IPS DF 4.7 (cell line): ENCODE data around the gene MGRN1.

Experiments used
- DNase-seq: peaks from one replicate; pipeline ENCODE4 v3.0.0-alpha.2; 2013; ENCODE audit warnings: low spot score; ENCODE audit errors: extremely low read depth

The MGRN1 gene

DNA sequence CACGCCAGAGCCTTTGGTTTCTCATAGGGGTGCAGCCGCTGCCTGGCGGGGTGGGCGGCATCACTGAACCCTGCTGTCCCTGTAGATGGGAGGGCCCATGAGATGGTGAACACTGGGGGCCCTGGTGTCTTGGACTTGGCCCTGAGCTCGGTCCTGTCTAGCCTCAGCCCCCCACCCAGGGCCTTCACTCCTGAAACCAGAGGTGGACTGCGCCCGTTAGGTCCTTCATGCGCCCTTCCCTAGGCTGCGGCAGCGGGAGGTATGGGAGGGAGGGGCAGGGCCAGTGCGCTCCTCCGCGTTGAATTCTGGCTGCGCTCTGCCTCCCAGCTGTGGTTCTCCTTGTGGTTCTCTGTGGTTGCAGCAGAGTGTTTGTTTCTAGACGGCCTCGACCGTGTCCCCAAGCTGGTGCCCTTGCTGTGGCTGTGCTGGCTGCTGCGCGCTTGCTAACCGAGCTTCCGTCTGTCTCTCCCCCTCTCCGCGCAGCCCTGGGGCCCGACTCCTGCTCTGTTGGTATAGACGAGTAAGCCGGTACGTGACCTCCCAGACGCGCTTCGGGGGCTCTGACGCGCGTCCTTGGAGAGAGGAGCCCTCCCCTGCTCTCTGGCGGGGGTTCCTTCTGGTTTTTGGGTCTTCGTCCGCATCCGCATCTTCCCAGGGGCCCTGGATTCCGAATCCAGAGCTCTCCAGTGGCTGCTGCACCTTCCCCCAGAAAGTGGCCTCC is 61.3 kb downstream of the MGRN1 start:
- no peak for DNase-seq

DNA sequence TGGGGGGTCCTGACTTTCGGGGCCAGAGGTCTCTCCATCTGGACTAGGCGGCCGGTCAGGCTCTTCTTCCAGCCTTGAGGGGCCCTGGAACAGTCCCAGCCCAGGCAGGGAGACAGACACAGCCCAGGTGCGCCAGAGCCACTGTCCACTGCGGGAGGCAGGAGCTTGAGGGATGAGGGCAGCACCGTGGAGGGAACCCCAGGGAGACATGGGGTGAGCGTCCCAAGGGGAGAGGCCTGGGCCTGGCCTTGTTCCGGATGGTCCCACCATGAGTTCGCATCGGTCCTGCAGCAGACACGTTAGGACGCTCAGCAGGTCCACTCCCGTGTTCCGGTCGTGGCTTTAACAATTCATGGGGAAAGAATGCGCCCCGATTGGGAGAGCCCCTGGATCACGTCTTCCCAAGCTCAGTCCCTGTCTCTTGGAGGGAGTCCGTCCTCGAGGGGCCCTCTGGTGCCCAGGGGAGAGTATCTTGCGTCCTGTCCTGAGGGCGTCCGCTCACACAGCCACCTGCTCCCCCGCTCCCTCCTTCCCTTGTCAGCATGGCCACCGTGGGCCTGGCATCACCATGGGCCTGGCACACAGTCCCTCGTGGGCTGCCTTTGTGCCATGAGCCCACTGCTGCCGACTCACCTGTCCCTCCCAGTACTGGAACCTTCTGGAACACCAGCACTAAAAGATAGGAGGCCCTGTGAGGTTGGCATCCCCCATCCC is 62.0 kb downstream of the MGRN1 start:
- DNase-seq = no peak

DNA sequence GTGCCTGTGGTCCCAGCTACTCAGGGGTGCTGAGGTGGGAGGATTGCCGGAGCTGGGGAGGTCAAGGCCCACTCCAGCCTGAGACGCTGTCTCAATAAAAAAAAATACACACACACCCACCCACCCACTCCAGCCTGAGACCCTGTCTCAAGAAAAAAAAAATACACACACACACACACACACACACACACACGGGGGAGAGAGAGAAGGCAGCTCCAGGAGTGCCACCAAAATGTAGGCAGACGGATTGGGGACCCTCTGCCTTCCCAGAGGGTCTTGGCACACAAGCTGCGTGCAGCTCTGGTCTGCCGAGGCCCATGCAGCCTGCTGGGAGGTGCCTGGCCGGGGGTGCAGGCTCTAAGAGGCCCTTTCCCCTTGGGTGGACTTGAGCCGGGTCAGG is 62.8 kb downstream of the MGRN1 start:
- no peak for DNase-seq

DNA sequence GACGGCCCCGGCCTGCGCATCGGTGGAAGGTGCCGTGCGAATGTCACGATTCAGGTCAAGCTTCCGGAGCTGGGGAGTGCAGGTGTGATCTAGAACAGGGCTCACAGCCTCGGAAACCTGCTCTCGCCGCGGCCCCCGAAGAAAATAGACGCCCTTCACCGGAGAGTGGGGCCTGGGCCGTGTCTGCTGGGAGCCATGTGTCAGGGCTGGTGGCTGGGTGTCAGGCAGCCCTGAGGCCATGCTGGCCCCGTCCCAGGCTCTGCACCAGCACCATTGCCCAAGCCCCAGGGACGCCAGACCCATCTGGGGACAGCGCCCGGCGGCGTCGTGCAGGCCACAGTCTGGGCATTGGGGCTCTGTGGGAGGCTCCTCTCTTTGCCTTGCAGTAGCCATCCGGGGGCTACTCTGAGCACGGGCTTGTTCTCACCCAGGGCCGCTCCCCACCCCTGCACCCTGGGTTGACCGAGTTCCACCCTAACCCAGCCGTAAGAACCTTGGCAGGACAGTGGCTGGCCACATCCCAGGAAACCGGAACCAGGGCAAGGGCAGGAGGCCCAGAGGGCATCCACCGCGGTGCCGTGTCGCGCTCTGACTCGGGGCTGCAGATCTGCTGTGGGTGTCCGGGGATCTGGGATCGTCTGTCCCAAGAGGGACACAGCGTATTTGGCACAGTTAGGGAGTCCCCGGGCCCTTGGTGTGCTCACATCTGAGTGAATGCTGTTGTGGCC is 63.5 kb downstream of the MGRN1 start:
- DNase-seq = no peak

DNA sequence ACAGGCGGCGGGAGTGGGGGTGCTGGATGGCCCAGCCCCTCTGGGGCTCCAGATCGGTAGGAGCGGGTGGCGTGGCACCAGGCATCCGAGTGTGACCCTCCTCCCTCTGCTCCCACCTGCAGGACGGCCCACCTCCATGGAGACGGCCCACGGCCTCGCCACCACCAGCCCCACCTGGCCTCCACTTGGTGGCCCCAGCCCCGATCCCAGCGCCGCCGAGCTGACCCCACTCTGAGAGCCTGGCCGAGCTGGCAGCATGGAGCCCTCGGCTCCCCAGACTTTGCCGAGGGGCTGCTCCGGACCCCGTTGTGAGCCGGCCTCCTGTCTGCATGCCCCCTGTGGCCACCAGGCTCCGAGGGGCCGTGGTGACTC is 64.0 kb downstream of the MGRN1 start:
- no peak for DNase-seq

DNA sequence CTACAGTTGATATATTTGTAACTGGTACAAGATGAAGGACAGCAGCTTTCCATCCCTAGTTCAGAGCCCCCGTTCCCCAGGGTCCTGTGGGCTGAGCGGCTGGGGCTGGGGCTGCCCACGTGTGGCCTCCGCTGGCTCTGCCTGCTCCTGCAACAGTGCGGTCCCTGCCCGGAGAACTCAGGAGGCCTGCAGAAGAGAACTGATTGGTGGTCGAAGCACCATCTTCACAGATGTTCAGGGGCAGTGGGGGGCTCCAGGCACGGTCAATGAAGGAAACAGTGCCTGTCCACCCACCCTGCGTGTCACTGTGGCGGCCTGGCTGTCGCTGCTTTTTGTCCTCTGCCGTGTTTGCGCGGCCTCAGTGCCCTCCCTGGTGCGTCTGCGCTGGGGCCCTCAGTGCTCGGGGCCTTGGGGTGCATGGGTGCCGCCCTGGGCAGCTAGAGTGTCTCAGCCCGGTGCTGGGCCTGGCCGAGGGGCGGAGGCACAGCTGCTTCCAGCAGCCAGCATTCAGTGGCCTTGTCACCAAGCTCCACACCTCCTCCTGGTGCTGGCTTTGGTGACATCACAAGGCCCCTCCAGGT is 64.6 kb downstream of the MGRN1 start:
- DNase-seq = no peak

DNA sequence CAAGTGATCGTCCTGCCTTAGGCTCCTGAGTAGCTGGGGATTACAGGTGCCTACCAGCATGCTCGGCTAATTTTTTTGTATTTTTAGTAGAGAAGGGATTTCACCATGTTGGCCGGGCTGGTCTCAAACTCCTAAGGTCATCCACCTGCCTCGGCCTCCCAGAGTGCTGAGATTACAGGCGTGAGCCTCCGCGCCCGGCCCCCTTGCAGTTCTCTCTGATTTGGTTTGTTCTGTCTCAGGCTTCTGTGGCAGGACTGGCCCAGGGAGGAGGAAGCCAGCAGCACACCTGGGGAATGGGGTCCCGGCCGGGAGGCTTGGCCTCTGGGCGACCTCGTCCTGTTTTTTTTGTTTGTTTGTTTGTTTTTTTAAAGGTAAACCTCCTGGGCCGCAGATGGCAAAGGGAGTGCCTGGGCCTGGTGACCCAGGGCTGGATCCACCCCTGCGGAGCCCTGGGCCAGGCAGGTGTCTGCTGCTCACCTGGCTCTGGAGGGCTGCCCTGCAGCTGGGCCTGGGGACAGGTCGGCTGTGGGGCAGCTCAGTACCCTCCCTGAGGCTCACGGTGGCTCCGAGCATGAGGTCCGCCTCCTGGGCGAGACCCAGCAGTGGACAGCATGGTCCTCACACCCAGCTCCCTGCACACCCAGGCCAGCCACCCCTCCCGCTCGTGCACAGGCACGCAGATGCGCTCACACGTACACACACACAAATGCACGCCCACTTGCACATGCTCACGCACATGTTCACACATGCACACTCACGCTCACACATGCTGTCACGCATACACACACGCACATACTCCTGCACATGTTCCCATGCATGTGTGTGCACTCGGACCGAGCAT is 65.5 kb downstream of the MGRN1 start:
- no peak for DNase-seq

DNA sequence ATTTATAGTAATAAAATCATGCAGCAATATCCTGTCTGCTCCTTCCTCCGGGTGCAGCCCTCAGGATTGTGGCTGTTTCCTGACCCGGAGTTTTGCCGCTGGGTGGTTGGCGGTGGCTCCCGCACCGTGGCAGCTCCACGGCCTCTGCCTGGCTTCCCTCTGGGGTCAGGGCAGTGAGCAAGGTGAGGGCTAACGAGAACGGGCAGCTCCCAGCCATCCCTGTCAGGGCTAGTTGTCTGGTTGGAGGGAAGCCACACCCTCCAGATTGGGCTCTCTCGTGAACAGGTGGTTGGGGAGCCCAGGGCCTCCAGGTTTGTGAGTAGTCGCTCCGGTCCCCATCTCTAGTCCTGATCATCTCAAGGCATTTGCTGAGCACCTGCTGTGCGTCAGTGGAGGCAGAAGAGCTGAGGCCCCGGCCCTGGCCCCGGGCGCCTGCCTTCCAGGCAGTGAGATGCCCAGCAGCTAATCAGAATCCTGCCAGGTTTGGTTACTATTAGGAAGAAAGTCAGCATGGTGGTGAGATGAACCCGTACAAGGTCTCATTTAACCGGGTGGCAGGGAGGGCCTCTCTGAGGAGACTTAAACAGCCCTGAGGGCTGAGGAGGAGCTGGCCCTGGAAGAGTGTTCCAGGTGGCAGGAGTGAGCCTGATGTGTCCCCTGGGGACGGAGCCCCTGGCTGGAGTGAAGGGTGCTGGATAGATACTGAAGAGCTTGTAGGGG is 66.5 kb downstream of the MGRN1 start:
- DNase-seq = no peak

DNA sequence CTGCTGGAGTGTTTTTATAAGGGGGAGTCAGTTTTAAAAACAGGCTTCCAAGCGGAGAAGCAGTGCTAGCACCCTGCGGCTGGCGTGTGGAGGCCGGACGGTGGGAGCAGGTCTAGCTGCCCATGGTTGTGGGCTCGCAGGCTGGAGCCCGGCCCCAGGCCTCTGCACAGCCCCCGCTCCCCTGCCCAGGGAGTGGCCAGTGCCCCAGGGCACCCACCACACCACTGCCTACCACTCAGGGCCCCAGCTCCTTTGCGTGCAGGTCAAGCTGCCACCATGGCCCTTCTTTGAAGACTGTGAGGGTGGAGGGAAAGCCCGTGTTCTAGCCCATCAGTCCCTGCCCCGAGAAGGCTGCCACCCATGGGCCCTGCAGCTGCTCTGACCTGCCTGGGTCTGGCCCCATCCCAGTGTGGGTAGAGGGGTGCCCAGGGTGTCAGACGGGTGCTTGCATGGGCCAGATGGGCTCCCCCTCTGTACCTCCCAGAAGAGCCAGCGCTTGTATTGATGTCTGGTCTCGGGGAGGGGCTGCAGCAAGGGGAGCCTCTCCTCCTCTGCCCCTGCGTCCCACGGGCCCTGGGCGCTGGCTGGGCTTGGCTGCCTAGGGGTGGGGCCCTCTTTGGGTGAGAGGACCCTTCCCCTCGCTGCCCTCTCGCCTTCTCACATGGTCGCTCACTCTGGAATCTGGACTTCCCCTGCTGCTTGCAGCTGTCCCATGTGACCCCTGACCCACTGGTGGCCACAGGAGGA is 67.2 kb downstream of the MGRN1 start:
- no peak for DNase-seq

DNA sequence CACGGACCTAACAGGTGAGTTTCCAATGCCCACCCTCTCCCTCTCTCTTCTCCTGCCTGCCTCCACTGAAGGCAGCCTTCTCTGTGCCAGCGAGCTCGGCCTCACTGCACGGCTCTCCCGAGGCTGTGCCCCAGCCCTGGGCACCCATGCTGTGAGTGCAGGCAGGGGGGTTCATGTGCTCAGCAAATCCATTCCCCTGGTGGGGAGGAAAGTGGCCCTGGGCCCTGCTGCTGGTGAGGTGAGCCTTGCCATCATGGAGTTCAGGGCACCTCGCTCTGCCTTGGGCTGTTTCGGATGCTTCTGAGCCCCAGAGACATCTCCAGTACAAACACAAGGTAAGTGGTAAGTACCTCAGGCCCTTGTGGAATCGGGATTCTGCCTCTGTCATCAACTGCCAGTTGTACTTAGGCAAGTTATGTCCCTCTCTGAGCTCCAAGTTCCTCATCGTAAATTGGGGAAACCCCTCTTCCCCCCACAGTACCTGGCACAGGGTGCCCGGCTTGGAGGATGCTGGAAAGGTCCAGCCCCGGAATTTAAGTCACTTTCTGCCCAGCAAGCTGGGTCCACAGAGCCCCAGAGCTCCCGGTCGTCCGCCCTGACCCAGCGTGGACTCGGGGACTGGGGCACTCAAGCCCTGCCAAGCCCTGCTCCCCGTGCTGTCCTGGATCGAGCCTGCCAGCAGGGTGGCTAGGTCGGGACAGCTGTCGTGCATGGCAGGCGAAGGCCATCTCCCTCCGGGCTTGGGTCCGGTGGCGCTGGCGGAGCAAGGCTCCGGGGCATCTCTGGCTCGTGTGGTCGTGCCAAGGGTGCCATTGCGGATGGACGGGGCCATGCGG is 68.1 kb downstream of the MGRN1 start:
- DNase-seq = no peak

DNA sequence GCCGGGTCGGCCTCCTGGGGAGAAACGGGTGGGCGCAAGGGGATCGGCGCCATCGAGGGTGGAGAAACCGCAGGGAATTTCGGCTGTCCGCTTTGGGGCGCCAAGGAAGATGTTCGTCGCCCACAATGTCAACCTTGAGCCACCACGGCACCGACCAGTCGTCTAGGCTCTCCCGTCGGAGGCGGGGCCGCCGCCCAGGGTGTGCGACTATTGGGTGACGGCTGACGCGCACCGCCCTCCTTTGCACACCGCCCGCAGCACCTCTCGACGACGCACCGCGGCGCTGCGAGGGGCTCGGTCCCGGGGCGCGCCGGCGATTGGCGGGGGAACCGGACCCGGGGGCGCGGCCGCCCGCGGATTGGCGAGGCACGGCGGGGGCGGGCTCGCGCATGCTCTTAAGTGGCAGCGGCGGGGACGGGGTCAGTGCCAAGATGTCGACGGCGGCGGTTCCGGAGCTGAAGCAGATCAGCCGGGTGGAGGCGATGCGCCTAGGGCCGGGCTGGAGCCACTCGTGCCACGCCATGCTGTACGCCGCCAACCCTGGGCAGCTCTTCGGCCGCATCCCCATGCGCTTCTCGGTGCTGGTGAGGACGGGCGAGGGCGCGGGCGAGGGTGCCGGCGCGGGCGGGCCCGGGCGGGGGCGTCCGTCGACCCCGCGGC is 68.8 kb downstream of the MGRN1 start, which contains the start of gene NUDT16L1:
TSS of gene NUDT16L1 (plus strand) at position 267 of the 660 bp plus-strand sequence. CDS start at position 432, 165 bp downstream.
- DNase-seq = peak; percentile 72

DNA sequence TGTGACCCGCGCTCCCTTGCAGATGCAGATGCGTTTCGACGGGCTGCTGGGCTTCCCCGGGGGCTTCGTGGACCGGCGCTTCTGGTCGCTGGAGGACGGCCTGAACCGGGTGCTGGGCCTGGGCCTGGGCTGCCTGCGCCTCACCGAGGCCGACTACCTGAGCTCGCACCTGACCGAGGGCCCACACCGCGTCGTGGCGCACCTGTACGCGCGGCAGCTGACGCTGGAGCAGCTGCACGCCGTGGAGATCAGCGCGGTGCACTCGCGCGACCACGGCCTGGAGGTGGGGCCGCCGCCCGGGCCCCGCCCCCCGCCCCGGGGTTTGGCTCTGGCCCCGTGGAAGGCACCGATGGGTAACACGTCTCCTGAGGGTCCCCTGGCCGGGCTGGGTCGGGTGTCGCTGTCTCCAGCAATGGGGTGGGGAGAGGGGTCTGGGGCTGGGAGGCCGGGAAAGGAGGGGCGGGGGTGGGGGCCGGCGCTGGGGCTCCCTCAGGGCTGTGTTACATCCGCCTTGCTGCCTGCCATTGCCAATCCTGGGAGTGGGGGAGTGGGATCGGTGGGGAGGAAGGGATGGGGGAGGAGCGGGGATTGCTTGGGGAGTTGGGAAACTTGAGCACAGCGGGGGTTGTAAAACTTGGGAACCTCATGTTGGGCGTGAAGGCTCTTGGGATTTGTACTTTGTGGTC is 69.5 kb downstream of the MGRN1 start:
- no peak for DNase-seq

DNA sequence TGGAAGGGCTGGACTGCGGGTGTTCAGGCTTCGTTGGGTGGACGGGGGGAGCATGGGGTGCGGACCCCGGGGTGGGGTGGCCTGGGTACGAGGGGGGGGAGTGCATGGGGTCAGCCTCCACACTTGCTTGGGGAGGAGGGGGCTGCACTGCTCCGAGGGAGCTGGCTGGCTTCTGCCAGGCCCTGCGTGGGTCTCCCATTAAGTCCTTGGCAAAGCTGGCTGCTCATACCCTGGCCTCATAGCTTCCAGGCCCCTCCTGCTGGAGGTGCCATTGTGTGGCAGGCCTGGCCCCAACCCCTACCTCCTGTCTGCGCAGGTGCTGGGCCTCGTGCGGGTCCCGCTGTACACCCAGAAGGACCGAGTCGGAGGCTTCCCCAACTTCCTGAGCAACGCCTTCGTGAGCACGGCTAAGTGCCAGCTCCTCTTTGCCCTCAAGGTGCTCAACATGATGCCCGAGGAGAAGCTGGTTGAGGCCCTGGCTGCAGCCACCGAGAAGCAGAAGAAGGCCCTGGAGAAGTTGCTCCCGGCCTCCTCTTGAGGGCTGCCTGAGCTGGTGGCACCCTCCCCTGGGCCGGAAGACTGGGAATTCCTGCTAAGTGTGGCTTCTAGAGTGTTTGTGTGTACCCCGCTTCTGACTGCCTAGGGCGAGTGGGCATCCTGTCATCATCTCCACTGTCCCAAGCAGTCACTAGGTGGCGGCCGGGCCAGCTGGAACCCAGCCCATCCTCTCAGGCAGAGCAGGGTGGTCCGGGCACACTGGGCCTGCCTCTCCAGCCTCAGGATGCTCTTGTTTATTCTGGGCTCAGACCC is 70.2 kb downstream of the MGRN1 start:
- no peak for DNase-seq

DNA sequence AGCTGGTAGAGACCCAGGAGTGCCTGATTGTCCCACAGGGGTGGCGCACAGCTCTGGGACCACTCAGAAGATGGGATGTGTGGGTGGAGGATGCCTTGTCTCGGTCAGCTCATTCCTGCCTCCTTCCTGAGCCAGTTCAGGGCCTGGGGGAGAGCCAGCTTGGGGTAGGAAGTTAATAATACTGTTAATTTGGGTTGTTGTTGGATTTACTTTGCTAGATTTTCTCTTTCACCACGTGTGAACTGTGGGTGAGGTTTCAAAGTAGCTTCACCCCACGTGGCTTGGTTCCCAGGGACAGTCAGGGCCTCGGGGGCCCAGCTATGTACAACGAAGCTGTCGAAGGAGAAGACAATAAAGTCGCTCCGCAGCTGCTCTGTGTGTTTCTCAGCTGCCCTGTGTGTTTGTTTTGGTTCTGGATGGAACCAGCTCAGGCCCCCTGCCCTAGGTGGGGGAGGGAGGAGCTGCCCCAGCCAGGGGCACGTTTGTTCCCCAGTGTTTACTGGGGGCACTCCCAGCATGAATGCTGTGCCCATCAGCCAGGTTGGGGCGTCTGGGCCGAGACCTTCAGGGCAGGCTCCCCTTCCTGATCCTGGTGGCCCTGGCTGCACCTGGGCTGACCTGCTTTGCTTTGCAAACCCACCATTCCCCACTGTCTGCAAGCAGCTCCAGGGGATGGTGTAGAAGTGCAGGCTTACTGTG is 71.0 kb downstream of the MGRN1 start:
- no peak for DNase-seq

DNA sequence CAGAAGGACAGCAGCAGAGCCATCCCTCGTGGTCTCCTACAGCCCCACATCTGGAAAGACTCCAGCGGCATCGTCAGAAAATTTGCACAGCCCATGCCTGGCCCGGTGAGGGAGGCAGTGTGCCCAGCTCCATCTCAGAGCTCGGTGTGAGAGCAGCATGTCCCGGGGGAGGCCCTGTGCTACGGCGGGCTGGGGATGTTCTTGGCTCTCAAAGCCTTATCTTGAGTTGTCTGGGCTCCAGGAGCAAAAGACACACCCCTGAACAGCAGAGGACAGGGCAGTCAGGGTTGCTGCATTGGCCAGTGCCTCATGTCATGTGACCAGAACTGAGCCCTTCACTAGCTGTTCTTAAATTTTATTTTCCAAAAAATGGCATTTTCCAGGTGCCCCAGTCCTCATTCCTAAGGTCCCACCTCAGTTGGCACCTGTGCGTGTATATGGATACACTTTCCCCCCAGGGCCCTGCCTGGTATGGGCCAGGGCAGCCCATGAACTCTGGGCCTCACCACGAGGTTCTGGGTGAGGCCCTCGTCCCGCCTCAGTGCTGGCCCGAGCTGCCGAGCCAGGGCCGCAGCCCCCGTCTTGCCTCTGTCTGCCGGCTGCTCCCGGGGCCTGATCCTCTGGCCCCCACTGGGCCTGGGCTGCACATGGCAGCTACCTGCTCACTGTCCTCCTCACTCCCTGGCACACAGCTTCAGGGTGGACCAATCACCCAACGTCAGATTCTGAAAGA is 71.7 kb downstream of the MGRN1 start:
- DNase-seq = no peak
